ENCODE measurements around the gene ZBTB32.

Gene ZBTB32

DNA sequence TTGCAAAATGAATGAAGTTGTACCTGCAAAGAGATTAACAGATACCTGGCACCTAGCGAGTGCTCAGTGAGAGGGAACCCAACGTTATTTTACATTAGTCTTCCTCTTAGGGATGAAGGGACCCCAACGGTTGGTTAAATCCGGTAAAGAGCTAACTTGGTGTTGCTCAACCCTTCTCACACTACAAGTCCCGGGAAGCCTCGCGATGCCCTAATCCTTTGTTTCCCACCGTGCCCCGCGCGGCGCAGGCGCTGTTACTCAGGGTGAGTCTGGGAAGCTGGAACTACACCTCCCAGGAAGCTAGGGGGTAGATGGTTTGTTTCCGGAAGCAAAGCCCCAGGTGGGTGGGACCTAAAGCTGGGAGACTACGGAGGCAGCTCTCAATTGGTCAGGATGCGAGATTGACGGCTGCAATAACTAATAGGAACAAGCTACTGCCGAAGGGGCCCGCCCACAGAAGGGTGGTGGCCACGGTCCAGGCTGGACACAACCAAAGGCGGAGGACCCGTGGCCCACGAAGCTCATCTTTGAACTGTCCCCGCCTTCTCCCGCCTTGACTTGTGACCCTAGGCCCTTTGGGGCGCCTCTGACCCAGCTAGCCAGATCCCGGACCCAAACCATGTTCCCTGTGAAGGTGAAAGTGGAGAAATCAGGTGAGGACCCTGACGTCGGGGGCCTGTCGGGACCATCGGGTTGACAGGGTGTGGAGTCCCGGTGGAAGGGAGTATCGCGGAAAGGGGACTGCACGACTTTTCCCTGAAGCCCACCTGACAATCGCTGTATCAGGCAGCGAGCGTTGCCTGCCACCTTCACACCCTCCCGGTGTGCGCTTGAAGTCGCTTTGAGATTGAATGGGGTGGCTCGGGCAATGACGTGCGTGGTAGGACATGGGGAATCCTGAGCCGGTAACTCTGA, 44.0 kb downstream of the ZBTB32 start, which contains the start of gene LIN37 (continued):
- TF ChIP-seq ZNF701 (tag by site-specific recombination; IDR thresholded peaks at IDR 0.05) (no peak), TRIM28 (IDR thresholded peaks at IDR 0.05; ENCODE audit: borderline replicate concordance, low read length) (0 out of 2 replicates have a peak, but pooled peaks have one; percentile 28), ZNF132 (tag by site-specific recombination; IDR thresholded peaks at IDR 0.05; ENCODE audit: borderline replicate concordance) (no peak), ZNF791 (tag by site-specific recombination; IDR thresholded peaks at IDR 0.05) (no peak), SP2 (tag by site-specific recombination; IDR thresholded peaks at IDR 0.05) (peak; percentile 100), ZFP69B (tag by site-specific recombination; IDR thresholded peaks at IDR 0.05) (peak; percentile 43; the same call in 1 of the 2 replicates), SP7 (tag by site-specific recombination; IDR thresholded peaks at IDR 0.05) (peak; percentile 54), ZFP3 (tag by site-specific recombination; IDR thresholded peaks at IDR 0.05; ENCODE audit: low read depth) (no peak), KLF1 (tag by site-specific recombination; IDR thresholded peaks at IDR 0.05) (peak; percentile 84), ZNF223 (tag by site-specific recombination; IDR thresholded peaks at IDR 0.05) (no peak), ZNF175 (tag by site-specific recombination; IDR thresholded peaks at IDR 0.05) (no peak), ZNF423 (tag by site-specific recombination; IDR thresholded peaks at IDR 0.05) (no peak), ZNF214 (tag by site-specific recombination; IDR thresholded peaks at IDR 0.05; ENCODE audit: borderline replicate concordance) (no peak), ZNF335 (tag by site-specific recombination; conservative IDR thresholded peaks at IDR 0.05) (peak; percentile 100), ZNF48 (tag by site-specific recombination; IDR thresholded peaks at IDR 0.05) (no peak)
- TF ChIP-seq, protein P1, sequence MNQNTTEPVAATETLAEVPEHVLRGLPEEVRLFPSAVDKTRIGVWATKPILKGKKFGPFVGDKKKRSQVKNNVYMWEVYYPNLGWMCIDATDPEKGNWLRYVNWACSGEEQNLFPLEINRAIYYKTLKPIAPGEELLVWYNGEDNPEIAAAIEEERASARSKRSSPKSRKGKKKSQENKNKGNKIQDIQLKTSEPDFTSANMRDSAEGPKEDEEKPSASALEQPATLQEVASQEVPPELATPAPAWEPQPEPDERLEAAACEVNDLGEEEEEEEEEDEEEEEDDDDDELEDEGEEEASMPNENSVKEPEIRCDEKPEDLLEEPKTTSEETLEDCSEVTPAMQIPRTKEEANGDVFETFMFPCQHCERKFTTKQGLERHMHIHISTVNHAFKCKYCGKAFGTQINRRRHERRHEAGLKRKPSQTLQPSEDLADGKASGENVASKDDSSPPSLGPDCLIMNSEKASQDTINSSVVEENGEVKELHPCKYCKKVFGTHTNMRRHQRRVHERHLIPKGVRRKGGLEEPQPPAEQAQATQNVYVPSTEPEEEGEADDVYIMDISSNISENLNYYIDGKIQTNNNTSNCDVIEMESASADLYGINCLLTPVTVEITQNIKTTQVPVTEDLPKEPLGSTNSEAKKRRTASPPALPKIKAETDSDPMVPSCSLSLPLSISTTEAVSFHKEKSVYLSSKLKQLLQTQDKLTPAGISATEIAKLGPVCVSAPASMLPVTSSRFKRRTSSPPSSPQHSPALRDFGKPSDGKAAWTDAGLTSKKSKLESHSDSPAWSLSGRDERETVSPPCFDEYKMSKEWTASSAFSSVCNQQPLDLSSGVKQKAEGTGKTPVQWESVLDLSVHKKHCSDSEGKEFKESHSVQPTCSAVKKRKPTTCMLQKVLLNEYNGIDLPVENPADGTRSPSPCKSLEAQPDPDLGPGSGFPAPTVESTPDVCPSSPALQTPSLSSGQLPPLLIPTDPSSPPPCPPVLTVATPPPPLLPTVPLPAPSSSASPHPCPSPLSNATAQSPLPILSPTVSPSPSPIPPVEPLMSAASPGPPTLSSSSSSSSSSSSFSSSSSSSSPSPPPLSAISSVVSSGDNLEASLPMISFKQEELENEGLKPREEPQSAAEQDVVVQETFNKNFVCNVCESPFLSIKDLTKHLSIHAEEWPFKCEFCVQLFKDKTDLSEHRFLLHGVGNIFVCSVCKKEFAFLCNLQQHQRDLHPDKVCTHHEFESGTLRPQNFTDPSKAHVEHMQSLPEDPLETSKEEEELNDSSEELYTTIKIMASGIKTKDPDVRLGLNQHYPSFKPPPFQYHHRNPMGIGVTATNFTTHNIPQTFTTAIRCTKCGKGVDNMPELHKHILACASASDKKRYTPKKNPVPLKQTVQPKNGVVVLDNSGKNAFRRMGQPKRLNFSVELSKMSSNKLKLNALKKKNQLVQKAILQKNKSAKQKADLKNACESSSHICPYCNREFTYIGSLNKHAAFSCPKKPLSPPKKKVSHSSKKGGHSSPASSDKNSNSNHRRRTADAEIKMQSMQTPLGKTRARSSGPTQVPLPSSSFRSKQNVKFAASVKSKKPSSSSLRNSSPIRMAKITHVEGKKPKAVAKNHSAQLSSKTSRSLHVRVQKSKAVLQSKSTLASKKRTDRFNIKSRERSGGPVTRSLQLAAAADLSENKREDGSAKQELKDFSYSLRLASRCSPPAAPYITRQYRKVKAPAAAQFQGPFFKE (tag by site-specific recombination; IDR thresholded peaks at IDR 0.05; ENCODE audit: borderline replicate concordance): no peak
- TF ChIP-seq, protein P2, sequence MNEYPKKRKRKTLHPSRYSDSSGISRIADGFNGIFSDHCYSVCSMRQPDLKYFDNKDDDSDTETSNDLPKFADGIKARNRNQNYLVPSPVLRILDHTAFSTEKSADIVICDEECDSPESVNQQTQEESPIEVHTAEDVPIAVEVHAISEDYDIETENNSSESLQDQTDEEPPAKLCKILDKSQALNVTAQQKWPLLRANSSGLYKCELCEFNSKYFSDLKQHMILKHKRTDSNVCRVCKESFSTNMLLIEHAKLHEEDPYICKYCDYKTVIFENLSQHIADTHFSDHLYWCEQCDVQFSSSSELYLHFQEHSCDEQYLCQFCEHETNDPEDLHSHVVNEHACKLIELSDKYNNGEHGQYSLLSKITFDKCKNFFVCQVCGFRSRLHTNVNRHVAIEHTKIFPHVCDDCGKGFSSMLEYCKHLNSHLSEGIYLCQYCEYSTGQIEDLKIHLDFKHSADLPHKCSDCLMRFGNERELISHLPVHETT (tag by site-specific recombination; IDR thresholded peaks at IDR 0.05): peak; percentile 50
- TF ChIP-seq, protein P3, sequence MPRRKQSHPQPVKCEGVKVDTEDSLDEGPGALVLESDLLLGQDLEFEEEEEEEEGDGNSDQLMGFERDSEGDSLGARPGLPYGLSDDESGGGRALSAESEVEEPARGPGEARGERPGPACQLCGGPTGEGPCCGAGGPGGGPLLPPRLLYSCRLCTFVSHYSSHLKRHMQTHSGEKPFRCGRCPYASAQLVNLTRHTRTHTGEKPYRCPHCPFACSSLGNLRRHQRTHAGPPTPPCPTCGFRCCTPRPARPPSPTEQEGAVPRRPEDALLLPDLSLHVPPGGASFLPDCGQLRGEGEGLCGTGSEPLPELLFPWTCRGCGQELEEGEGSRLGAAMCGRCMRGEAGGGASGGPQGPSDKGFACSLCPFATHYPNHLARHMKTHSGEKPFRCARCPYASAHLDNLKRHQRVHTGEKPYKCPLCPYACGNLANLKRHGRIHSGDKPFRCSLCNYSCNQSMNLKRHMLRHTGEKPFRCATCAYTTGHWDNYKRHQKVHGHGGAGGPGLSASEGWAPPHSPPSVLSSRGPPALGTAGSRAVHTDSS (tag by site-specific recombination; IDR thresholded peaks at IDR 0.05): peak; percentile 87
- TF ChIP-seq, protein P4, sequence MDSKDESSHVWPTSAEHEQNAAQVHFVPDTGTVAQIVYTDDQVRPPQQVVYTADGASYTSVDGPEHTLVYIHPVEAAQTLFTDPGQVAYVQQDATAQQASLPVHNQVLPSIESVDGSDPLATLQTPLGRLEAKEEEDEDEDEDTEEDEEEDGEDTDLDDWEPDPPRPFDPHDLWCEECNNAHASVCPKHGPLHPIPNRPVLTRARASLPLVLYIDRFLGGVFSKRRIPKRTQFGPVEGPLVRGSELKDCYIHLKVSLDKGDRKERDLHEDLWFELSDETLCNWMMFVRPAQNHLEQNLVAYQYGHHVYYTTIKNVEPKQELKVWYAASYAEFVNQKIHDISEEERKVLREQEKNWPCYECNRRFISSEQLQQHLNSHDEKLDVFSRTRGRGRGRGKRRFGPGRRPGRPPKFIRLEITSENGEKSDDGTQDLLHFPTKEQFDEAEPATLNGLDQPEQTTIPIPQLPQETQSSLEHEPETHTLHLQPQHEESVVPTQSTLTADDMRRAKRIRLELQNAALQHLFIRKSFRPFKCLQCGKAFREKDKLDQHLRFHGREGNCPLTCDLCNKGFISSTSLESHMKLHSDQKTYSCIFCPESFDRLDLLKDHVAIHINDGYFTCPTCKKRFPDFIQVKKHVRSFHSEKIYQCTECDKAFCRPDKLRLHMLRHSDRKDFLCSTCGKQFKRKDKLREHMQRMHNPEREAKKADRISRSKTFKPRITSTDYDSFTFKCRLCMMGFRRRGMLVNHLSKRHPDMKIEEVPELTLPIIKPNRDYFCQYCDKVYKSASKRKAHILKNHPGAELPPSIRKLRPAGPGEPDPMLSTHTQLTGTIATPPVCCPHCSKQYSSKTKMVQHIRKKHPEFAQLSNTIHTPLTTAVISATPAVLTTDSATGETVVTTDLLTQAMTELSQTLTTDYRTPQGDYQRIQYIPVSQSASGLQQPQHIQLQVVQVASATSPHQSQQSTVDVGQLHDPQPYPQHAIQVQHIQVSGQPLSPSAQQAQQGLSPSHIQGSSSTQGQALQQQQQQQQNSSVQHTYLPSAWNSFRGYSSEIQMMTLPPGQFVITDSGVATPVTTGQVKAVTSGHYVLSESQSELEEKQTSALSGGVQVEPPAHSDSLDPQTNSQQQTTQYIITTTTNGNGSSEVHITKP (tag by site-specific recombination; IDR thresholded peaks at IDR 0.05): peak; percentile 96
- TF ChIP-seq, protein P5, sequence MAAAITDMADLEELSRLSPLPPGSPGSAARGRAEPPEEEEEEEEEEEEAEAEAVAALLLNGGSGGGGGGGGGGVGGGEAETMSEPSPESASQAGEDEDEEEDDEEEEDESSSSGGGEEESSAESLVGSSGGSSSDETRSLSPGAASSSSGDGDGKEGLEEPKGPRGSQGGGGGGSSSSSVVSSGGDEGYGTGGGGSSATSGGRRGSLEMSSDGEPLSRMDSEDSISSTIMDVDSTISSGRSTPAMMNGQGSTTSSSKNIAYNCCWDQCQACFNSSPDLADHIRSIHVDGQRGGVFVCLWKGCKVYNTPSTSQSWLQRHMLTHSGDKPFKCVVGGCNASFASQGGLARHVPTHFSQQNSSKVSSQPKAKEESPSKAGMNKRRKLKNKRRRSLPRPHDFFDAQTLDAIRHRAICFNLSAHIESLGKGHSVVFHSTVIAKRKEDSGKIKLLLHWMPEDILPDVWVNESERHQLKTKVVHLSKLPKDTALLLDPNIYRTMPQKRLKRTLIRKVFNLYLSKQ (tag by site-specific recombination; IDR thresholded peaks at IDR 0.05; ENCODE audit: borderline replicate concordance): no peak
- TF ChIP-seq, protein P6, sequence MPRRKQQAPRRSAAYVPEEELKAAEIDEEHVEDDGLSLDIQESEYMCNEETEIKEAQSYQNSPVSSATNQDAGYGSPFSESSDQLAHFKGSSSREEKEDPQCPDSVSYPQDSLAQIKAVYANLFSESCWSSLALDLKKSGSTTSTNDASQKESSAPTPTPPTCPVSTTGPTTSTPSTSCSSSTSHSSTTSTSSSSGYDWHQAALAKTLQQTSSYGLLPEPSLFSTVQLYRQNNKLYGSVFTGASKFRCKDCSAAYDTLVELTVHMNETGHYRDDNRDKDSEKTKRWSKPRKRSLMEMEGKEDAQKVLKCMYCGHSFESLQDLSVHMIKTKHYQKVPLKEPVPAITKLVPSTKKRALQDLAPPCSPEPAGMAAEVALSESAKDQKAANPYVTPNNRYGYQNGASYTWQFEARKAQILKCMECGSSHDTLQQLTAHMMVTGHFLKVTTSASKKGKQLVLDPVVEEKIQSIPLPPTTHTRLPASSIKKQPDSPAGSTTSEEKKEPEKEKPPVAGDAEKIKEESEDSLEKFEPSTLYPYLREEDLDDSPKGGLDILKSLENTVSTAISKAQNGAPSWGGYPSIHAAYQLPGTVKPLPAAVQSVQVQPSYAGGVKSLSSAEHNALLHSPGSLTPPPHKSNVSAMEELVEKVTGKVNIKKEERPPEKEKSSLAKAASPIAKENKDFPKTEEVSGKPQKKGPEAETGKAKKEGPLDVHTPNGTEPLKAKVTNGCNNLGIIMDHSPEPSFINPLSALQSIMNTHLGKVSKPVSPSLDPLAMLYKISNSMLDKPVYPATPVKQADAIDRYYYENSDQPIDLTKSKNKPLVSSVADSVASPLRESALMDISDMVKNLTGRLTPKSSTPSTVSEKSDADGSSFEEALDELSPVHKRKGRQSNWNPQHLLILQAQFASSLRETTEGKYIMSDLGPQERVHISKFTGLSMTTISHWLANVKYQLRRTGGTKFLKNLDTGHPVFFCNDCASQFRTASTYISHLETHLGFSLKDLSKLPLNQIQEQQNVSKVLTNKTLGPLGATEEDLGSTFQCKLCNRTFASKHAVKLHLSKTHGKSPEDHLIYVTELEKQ (tag by site-specific recombination; IDR thresholded peaks at IDR 0.05; ENCODE audit: borderline replicate concordance): no peak

Data from HEK293 (cell line).